Activated naive CD8-positive, alpha-beta T cell treated with anti-CD3 and anti-CD28 coated beads, Interleukin-2, amount 50 U/mL, for 24 hours (primary cell): ENCODE measurements around the gene DNAJC25.
"Not testable (repeated sequence)": the region's sequence is repeated elsewhere in the genome, so short reads cannot be mapped to it uniquely, and the experiment has no call there.

Source experiments
- ATAC-seq: fragments of 150-1000 bp; cut with Tn5 transposase; one replicate; pipeline ENCODE4 v1.10.0; 2021
- DNase-seq: peaks from one replicate; pipeline ENCODE4 v3.0.0; 2021
- H3K27ac Mint-ChIP-seq: one replicate; pipeline ENCODE4 v1.8.0; 2021; ENCODE audit warnings: mild to moderate bottlenecking, mixed read lengths
- H3K27me3 Mint-ChIP-seq: one replicate; pipeline ENCODE4 v1.8.0; 2021; ENCODE audit warnings: mixed read lengths
- H3K36me3 Mint-ChIP-seq: one replicate; pipeline ENCODE4 v1.8.0; 2021; ENCODE audit warnings: low read depth, mixed read lengths
- H3K4me1 Mint-ChIP-seq: one replicate; pipeline ENCODE4 v1.8.0; 2021; ENCODE audit warnings: mixed read lengths
- H3K4me3 Mint-ChIP-seq: one replicate; pipeline ENCODE4 v1.8.0; 2021; ENCODE audit warnings: mild to moderate bottlenecking, moderate library complexity, mixed read lengths
- H3K9me3 Mint-ChIP-seq: one replicate; pipeline ENCODE4 v1.8.0; 2021; ENCODE audit warnings: mixed read lengths

Gene DNAJC25

GRCh38 chr9:111668601-111669000, 37.5 kb downstream of the DNAJC25 start:
- not testable (repeated sequence) for H3K4me3 Mint-ChIP-seq, ATAC-seq, H3K27me3 Mint-ChIP-seq, H3K27ac Mint-ChIP-seq, H3K9me3 Mint-ChIP-seq, H3K4me1 Mint-ChIP-seq, DNase-seq
- peaks cover 21% of the 10 kb centered on the region for H3K36me3 Mint-ChIP-seq

DNA sequence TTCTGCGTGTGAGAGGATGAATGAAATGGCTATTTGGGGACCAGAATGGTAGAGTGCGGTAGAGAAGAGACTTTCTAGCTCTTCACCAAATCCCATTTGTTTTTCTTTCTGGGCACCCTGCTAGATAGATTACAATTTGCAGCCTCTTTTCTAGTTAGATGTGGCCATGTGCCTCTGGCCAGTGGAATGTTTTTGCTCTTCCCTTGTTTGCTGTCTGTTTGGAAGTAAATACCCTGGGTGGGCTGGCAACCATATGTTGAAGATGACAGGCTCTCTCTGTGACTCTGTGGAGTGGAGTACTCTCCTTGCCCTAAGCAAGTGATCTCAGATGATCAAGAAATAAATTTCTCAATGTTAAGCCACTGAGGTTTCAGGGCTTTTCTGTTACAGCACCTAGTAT, 43.2 kb downstream of the DNAJC25 start:
- Mint-ChIP-seq H3K27me3 (no peaks in the 10 kb centered on the region), H3K9me3 (no peaks in the 10 kb centered on the region), H3K27ac (no peak overlapping the region), H3K36me3 (peaks cover 20% of the 10 kb centered on the region), H3K4me1 (no peaks in the 10 kb centered on the region), H3K4me3 (no peak overlapping the region)
- DNase-seq: no peak
- no peak for ATAC-seq

- DNase-seq: no peak
- Mint-ChIP-seq H3K27me3 (no peaks in the 10 kb centered on the region), H3K4me3 (no peak overlapping the region), H3K27ac (no peak overlapping the region), H3K36me3 (peaks cover 11% of the 10 kb centered on the region), H3K4me1 (no peaks in the 10 kb centered on the region), H3K9me3 (no peaks in the 10 kb centered on the region)
- no peak for ATAC-seq
These were observed 45.0 kb downstream of the DNAJC25 start for GRCh38 chr9:111676116-111676515.

- no peaks in the 10 kb centered on the region for H3K27me3 Mint-ChIP-seq
- H3K9me3 Mint-ChIP-seq: no peaks in the 10 kb centered on the region
- H3K4me3 Mint-ChIP-seq: no peak overlapping the region
- ATAC-seq: no peak
- no peaks in the 10 kb centered on the region for H3K4me1 Mint-ChIP-seq
- H3K27ac Mint-ChIP-seq: no peak overlapping the region
- DNase-seq: no peak
- H3K36me3 Mint-ChIP-seq: peaks cover 11% of the 10 kb centered on the region
These were observed 47.2 kb downstream of the DNAJC25 start for GRCh38 chr9:111678293-111678692.

DNA sequence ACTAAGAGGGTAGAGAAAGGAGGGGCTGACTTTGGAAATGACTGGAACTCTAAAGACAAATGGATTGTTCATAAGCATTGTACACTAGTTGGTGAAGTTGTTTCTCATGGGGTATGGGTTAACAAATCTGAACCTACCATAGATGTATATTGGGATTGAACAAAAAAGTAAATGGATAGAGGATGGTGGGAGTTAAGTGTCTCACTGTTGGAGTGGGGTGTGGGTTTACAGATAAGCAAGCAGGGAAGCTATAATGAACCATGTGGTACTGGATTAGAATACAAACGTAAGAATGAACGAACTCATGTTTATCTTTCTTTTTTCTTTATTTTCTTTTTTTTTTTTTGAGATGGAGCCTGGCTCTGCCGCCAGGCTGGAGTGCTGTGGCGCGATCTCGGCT, 48.1 kb downstream of the DNAJC25 start:
- H3K4me1 Mint-ChIP-seq: no peaks in the 10 kb centered on the region
- H3K27me3 Mint-ChIP-seq: no peaks in the 10 kb centered on the region
- ATAC-seq (no peak), DNase-seq (no peak)
- H3K9me3 Mint-ChIP-seq: no peaks in the 10 kb centered on the region
- no peak overlapping the region for H3K4me3 Mint-ChIP-seq
- no peak overlapping the region for H3K27ac Mint-ChIP-seq
- H3K36me3 Mint-ChIP-seq: peaks cover 11% of the 10 kb centered on the region

GRCh38 chr9:111683392-111683791, 52.3 kb downstream of the DNAJC25 start:
- Mint-ChIP-seq H3K4me1 (no peaks in the 10 kb centered on the region), H3K27ac (no peak overlapping the region), H3K9me3 (no peaks in the 10 kb centered on the region), H3K27me3 (no peaks in the 10 kb centered on the region), H3K36me3 (peaks cover 4% of the 10 kb centered on the region), H3K4me3 (no peak overlapping the region)
- DNase-seq (no peak), ATAC-seq (no peak)

DNA sequence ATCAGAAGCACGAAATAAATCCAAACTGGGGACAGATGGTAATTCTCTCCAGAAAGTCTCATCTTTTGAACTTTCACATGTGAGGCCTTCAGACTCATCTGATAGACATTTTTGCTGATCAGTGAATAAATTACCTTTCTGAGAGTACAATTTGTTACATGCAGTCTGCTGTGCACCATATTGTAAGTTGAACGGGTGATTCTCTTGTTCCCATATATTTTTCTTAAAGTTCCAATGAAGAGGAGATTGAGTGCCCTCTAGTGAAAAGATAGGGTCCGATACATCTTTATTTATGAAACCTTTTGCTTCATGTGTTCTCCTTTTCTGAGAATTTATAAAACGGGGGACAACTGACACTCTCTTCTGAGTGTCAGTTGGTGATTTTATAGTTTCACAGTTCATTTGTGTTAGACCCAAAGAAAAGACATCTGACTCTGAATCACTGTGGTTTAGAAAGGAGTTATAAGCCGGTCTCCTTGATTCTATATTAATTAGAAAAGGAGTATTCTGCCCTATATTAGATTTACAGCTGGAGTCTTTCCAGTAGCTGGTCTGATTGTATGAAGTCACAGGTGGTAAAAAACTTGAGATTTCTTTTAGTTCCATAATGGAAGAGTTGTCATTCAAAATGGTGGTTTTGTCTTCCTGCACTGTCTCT, 60.7 kb downstream of the DNAJC25 start:
- no peaks in the 10 kb centered on the region for H3K27me3 Mint-ChIP-seq
- no peaks in the 10 kb centered on the region for H3K36me3 Mint-ChIP-seq
- peaks cover 3% of the 10 kb centered on the region for H3K4me1 Mint-ChIP-seq
- ATAC-seq (no peak), DNase-seq (no peak)
- H3K9me3 Mint-ChIP-seq: no peaks in the 10 kb centered on the region
- no peak overlapping the region for H3K27ac Mint-ChIP-seq
- H3K4me3 Mint-ChIP-seq: no peak overlapping the region

GRCh38 chr9:111696796-111697195, 65.7 kb downstream of the DNAJC25 start:
- Mint-ChIP-seq H3K4me3 (no peak overlapping the region), H3K27me3 (no peaks in the 10 kb centered on the region), H3K27ac (no peak overlapping the region), H3K4me1 (no peaks in the 10 kb centered on the region), H3K36me3 (peaks cover 11% of the 10 kb centered on the region), H3K9me3 (no peaks in the 10 kb centered on the region)
- no peak for DNase-seq
- no peak for ATAC-seq

DNA sequence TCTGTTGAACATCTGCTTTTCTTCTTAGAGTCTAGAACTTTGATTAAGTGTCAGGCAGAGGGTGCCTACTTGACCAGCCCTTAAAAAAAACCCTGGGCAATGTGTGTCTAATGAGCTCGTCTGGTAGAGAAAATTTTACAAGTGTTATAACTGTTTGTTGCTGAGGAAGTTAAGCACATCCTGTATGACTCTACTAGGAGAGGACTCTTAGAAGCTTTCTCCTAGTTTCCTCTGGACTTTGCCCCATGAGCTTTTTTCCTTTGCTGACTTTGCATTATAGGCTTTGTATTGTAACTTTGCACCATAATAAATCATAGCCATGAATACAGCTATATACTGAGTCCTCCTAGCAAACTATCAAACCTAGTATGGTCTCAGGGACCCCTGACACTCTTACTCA, 69.6 kb downstream of the DNAJC25 start:
- Mint-ChIP-seq H3K4me1 (no peaks in the 10 kb centered on the region), H3K4me3 (no peak overlapping the region), H3K27ac (no peak overlapping the region), H3K27me3 (no peaks in the 10 kb centered on the region), H3K9me3 (no peaks in the 10 kb centered on the region), H3K36me3 (peaks cover 11% of the 10 kb centered on the region)
- ATAC-seq: no peak
- no peak for DNase-seq
